Measurements from ENCODE around the gene ALG13. TPM values are rescaled to one million over a fixed set of nuclear protein-coding genes. Genes with fewer than 3 reads are reported as not detected.

Gene ALG13
- polyA plus RNA-seq, 1 donor from 2014 or later, result 64.8 TPM

Other genes starting within 250 kb of the ALG13 start
- gene SERTM2, start 169.5 kb upstream of the ALG13 start, polyA plus RNA-seq, result not detected
- not detected for gene TRPC5OS, start 195.0 kb downstream of the ALG13 start, polyA plus RNA-seq